ENCODE measurements around the gene ZSWIM5.

DNA sequence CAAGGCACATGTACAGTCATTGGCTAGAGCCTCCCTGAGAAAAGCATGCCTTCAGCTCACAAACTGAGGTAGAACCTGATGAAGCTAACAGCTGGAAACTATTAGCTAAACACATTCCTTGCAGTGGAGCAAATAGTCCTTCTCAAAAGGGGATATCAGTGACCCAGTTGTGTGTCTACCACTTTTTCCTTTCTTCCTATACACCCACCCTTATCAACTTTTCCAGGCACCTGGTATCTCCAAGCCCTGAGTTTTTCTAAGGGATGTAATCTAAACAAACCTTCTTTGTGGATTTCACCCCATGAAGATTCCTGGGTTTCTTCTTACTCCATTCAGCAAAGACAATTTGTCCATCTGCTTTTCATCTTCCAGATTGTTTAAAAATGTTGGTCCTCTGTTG lies 10.5 kb upstream of the ZSWIM5 start:
- no peak for TF ChIP-seq EZH2 (IDR thresholded peaks at IDR 0.05)
- no peak for TF ChIP-seq POLR2AphosphoS5 (IDR thresholded peaks at IDR 0.05; ENCODE audit: borderline replicate concordance, low read depth, low read length)
